Stimulated activated CD4-positive, alpha-beta T cell treated with anti-CD3 and anti-CD28 coated beads, TNF-alpha, amount 100 ng/mL, for 4 hours (primary cell): Measurements from ENCODE around the gene KRT81.
"Not testable (repeated sequence)": the region's sequence is repeated elsewhere in the genome, so short reads cannot be mapped to it uniquely, and the experiment has no call there.

Experiments used
- DNase-seq, 3 experiments: peaks; one replicate each; pipeline ENCODE4 v3.0.0-alpha.2; 2020; ENCODE audit warnings: low read depth in 3 of 3

KRT81 gene

DNA sequence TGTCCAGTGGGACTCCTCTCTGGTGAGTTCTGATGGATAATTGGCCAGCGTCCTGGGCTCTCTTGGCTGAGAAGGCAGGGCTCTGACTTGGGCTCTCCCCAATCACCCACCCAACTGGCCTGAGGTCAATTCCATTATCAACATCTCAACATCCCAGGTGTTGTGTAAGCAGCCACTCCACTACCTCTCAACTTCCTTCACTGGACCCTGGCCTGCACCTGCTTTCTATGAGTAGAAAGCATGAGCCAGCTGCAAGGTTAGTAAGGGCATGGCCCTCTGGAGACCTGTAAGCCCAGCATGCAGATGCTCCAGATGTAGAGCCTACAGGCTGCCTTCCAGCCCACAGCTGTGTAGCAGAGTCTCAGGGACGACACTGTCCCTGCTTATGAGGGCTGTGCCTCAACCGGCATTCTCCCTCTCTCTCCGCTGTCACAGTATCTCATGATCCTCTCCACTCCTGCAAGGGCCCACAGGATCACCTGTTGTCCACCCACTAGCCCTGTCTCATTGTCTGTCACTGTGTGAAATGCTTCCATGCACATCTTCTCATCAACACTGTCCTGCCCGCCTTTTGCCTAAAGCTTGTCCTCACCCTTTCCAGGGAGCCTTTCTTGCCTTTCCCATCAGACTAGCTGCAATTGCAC lies 5.4 kb upstream of the KRT81 start:
- no peak for DNase-seq

DNA sequence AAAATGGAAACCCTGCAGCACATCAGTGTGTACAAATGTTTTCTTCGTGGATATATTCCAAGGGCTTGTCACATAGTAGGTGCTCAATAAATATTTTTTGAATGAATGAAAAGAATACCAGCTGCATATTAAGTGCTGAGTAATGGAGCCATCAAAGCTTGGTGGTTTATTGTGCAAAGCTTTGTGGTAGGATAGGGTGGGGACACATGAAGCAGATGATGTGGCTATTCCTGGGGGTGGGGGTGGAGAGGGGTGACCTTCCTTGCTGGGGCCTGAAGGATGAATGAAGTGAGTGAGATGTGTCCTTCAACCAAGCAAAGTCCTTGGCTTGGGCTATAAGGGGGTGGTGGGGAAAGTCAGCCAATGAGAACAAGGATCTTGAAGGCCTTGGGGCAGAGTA lies 4.3 kb upstream of the KRT81 start:
- no peak for DNase-seq

GRCh38 chr12:52294803-52295202 lies 3.5 kb upstream of the KRT81 start:
- DNase-seq = no peak

- DNase-seq = no peak
Measured at GRCh38 chr12:52293926-52294325, 2.6 kb upstream of the KRT81 start.

DNA sequence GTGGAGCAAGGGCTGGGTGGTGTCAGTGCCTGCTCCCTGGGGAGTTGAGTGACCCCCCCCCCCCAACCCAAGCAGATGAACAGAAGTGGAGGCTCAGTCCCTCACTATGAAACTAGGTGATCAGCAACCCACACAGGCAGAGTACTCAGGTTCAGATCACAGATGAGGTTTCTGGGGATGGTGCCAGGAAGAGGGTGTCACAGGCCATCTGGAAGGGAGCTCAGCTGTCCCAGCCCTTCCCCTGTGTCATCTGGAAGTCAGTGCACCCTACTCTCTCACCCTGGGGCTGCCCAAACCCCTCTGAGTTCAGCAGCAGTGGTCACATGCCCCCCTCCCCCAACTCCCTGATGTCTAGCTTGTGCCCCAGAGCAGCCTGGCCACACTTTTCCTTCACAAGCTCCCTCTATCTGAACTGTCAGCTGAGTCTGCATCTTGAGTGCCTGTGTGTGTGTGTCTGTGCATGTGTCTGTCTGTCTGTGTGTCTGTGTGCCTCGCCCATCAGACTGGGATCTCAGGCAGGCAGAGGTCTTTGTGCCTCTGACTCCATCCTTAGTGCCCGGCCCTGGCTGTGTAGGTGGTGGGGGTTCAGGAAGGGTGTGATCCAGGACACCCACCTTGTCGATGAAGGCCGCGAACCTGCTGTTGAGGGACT lies 725 bp downstream of the KRT81 start:
- DNase-seq = not testable (repeated sequence)

DNA sequence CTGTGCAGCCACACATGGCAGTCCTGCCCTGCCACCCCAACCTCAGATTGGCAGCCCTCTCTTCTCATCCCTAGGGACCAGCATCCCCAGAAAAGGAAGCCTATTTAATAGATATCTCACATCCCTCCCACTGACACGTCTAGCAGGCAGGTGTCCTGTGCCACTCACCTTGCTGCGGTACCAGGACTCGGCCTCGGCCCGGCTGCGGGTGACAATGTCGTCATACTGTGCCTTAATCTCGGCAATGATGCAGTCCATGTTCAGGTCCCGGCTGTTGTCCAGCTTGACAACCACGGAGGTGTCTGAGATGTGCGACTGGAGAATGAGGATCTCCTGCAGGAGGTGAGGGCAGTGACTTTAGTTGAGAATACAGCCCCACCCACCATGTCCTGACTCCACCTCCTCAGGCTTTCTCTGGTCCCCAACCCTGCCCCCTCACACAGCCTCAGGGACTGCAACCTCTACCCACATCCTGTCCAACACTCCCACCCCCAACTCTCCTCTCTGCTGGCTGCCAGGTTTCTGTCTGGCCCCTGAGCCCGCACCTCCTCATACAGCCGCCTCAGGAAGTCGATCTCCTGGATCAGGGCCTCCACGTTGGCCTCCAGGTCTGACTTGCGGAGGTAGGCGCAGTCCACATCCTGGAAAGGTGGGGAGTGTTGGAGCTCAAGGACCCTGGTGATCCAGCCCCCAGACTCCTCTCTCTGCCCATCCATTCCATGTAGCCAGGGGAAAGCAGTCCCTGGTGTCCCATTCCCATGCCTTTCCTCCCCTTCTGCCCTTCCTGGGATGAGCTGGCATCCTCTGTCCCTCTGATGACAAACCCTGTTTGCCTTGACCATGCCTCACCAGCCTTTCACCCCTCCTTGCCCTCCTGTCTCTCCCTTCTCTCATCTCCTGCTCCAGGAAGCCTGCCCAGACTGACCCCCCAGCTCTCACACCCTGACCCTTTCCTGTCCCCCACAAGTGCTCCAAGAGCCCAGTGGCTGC lies 3.2 kb downstream of the KRT81 start:
- DNase-seq = not testable (repeated sequence)

- DNase-seq = not testable (repeated sequence)
Measured at GRCh38 chr12:52286857-52287785, 4.2 kb downstream of the KRT81 start.

DNA sequence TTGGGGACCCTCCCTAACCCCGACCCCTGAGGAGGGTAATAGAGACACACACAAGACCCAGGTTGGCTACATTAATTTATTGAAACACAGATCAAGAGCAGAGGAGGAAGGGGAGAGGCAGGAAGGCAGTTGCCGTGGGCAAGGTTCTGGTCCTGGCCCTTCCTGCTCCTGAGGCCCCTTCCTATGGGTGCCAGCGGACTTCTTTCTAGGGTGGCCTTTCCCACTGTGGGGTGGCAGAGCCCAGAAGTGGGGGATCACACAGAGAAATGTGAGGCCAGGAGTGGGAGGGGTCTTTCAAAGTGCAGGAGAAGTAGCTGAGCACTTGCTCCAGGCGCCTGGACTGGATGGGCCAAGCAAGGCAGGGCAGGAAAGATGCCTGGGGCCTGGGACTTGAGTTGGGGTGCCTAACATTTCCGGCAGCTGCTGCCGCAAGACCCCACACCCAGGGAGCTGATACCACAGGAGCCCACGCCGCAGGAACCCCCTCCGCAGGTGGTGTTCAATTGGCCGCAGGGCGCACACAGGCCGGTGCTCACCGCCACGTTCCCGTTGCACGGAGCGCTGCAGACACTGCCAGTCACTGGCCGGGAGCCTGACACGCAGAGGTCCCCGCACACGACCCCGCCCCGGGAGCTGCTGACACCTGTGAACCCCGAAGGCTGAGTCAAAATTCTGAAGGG lies 5.3 kb downstream of the KRT81 start:
- DNase-seq = no peak

GRCh38 chr12:52285172-52285745 lies 6.1 kb downstream of the KRT81 start:
- no peak for DNase-seq

DNA sequence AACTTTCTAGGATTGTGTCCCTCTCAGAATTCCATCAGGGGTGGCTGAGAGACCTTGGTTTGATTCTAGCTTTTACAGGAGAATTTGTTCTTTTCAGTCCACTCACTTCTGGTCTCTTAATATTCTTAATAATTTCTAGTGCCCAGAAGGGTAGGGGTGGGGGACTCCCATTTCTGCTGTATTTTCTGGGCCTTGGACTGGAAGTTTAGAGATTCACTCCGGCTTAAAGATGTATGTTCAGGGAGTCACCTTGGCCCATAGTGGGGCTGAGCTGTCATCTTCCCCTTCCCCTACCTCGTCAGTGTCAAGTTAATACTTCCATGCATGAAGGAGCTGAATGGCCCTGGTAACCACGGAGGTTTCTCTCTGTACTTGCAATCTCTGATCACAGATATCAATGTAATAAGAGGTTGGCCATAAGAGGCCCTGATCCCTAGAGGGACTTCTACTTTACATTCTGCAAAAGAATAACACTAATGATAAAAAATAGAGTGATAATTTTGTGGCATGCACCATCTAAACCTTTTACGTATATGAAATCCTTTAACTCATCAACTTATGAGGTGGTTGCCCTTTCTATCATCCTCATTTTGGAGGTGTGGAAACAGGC lies 6.7 kb downstream of the KRT81 start:
- no peak for DNase-seq

- no peak for DNase-seq
Measured at GRCh38 chr12:52280796-52281560, 10.4 kb downstream of the KRT81 start.

GRCh38 chr12:52280319-52280795 lies 11.0 kb downstream of the KRT81 start:
- DNase-seq = no peak

- DNase-seq = no peak
Measured at GRCh38 chr12:52279422-52280318, 11.7 kb downstream of the KRT81 start.

DNA sequence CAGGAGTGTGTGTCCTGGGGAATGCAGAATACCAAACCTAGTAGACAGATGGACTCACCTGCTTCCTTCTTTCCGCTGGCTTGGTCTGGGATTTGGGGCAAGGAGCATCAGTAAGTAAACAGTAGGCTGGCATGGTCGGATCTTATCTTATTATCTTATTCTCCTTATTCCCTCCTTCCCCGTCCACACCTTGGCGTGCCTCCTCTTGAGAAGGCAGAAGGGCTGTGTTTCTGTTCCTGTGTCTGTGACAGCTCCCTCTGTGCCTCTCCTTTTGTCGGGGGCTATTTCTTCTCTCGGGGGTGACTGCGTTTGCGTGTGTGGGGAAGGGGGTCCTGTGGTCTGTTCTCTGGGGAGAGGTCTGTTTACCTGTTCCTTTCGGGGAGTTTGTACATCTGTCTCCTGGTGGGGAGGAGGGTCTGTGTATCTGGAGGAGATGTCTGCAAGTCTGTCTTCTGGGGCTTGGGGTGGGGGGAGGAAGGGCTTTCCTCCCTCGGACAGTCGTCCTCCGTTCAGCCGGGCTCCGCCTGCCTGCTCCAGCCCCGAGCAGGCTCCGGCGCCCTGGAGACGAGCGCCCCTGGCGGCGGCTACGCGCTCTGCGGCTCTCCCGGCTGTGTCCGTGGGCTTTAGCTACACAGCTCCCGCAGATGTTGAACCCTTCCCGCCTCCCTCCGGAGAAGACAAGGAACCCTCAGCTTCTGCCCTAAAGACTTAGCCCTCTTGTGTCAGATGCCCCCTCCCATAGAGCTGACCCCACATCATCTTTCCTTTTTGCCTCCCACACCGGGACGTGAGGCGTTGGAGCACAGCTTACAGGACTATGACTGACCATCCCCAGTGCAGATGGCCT lies 12.5 kb downstream of the KRT81 start:
- peak; percentile 40 to 59 (median 51) for DNase-seq

DNA sequence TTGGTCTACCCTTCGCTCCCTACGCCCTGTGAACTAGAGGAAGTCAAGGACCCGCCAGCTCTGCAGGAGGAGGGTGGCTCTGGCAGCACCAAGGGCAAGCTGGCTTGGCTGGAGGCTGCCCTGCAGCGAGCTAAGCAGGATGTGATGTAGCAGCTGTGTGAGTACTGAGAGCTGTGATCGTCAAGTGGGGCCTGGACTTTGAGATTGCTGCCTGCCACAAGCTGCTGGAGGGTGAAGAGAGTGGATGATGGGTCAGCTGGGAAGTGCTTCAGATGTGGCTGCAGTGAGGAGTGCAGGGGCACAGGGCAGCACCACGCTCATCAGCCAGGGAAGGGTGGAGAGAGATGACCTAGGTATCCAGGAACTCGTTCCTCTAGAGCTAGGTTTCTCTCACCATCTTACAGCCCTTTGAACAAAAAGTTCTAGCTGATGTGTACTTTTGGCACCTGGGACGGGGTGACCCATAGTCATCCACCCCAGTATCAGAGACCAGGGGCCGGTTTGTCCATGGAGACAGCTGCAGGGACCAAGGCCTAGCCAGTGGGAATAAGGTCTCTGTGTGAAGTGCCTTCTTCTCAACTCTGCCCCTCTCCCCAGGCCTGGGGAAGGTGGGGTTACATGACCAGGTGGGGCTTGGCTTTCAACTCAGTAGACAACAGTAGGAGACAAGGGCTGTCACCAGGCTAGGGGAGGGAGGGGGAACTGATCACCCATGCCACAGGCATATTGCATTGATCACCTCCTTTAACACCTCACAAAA lies 13.7 kb downstream of the KRT81 start:
- no peak for DNase-seq

GRCh38 chr12:52275686-52276085 lies 15.6 kb downstream of the KRT81 start:
- DNase-seq = no peak
